Fibroblast of lung (primary cell): ENCODE data around the gene NTS. TPM values are rescaled to one million over a fixed set of nuclear protein-coding genes. Genes with fewer than 3 reads are reported as not detected.

Experiments used
- DNase-seq, 2 donors: peaks; one replicate each; pipeline versions ENCODE4 v3.0.0 to v3.0.0-alpha.2; 2010; ENCODE audit warnings: low read depth in 2 of 2
- H2AFZ ChIP-seq: 2 replicates; pipeline ENCODE4 v1.5.1; 2012; ENCODE audit warnings: low read length, control low read depth, inconsistent platforms
- H3K27ac ChIP-seq: 2 replicates; pipeline ENCODE4 v1.5.1; 2011; ENCODE audit warnings: low read length, control low read depth; ENCODE audit not compliant: insufficient read depth
- H3K27me3 ChIP-seq: 2 replicates; pipeline ENCODE4 v1.5.1; 2011; ENCODE audit warnings: mild to moderate bottlenecking, low read length; ENCODE audit not compliant: control insufficient read depth, insufficient read depth
- H3K36me3 ChIP-seq: 2 replicates; pipeline ENCODE4 v1.5.1; 2011; ENCODE audit warnings: low read length; ENCODE audit not compliant: control insufficient read depth, insufficient read depth
- H3K4me1 ChIP-seq: 2 replicates; pipeline ENCODE4 v1.5.1; 2011; ENCODE audit warnings: low read length; ENCODE audit not compliant: control insufficient read depth, insufficient read depth; ENCODE audit errors: extremely low read depth
- H3K4me2 ChIP-seq: 2 replicates; pipeline ENCODE4 v1.5.1; 2011; ENCODE audit warnings: low read length, control low read depth; ENCODE audit not compliant: insufficient read depth; ENCODE audit errors: extremely low read depth
- H3K4me3 ChIP-seq, 4 experiments: fragments of 200-600 bp in 1 of 4; sonication (generic) in 1 of 4; replicated peaks in 1 of 4; 2 replicates each; pipeline ENCODE4 v1.5.1; 2011 to 2016; ENCODE audit warnings: low read length in 4 of 4, low read depth in 3 of 4, mild to moderate bottlenecking in 3 of 4, control low read depth in 2 of 4, inconsistent platforms in 1 of 4, mixed read lengths in 1 of 4; ENCODE audit not compliant: insufficient read depth in 1 of 4; ENCODE audit errors: control extremely low read depth in 1 of 4
- H3K79me2 ChIP-seq: 2 replicates; pipeline ENCODE4 v1.5.1; 2012; ENCODE audit warnings: mild to moderate bottlenecking, low read length, inconsistent platforms; ENCODE audit not compliant: control insufficient read depth, insufficient read depth
- H3K9ac ChIP-seq: 2 replicates; pipeline ENCODE4 v1.5.1; 2011; ENCODE audit warnings: mild to moderate bottlenecking, low read length, control low read depth; ENCODE audit not compliant: insufficient read depth
- H3K9me3 ChIP-seq: 2 replicates; pipeline ENCODE4 v1.5.1; 2012; ENCODE audit warnings: low read depth, low read length; ENCODE audit not compliant: control insufficient read depth, insufficient read depth
- H4K20me1 ChIP-seq: 2 replicates; pipeline ENCODE4 v1.5.1; 2011; ENCODE audit warnings: low read length; ENCODE audit not compliant: control insufficient read depth, insufficient read depth; ENCODE audit errors: extremely low read depth
- CTCF ChIP-seq, 2 donors: IDR thresholded peaks in 1 of 2; conservative IDR thresholded peaks in 1 of 2; 1 replicate in 1 of 2; 2 replicates in 1 of 2; pipeline ENCODE4 v1.5.1; 2011 to 2012; ENCODE audit warnings: low read length in 2 of 2, control low read depth in 1 of 2, inconsistent platforms in 1 of 2, low read depth in 1 of 2, mild to moderate bottlenecking in 1 of 2
- EZH2 ChIP-seq: IDR thresholded peaks from 2 replicates; pipeline ENCODE4 v1.5.1; 2012; ENCODE audit warnings: low read length, control low read depth, mild to moderate bottlenecking; ENCODE audit errors: missing control alignments
- polyA plus RNA-seq, 2 donors: library from polyadenylated mRNA; depleted of rRNA in 1 of 2; stranded (reverse) in 1 of 2; unstranded in 1 of 2; fragments of >200 nt; gene quantifications; 2 replicates each; pipeline ENCODE4 v1.2.1, GENCODE V29; 2011 to 2012; ENCODE audit warnings: missing spikeins in 1 of 2
- total RNA-seq: library from RNA; depleted of rRNA; stranded (reverse); fragments of >200 nt; gene quantifications from 2 replicates; pipeline ENCODE4 v1.2.1, GENCODE V29; 2014

NTS gene
- total and polyA plus RNA-seq, 2 donors (not counting 1 experiment from before 2014, with no cell fraction given): not detected

GRCh38 chr12:85872497-85873091 lies 1.5 kb upstream of the NTS start:
- Histone ChIP-seq H4K20me1 (no peaks in the 10 kb centered on the region), H3K4me2 (no peak overlapping the region), H3K27me3 (no peaks in the 10 kb centered on the region), H3K4me3 (no peak overlapping the region), H3K36me3 (no peaks in the 10 kb centered on the region), H3K4me1 (no peaks in the 10 kb centered on the region), H3K9me3 (no peaks in the 10 kb centered on the region), H3K9ac (no peak overlapping the region), H2AFZ (no peak overlapping the region), H3K27ac (no peak overlapping the region), H3K79me2 (no peaks in the 10 kb centered on the region)
- DNase-seq: peak; percentile 52 to 69
- peak; percentile 66 to 84 for TF ChIP-seq CTCF (conservative IDR thresholded peaks at IDR 0.05 in 1 of 2, IDR thresholded peaks at IDR 0.05 in 1 of 2; ENCODE audit: low read depth in 1 of 2, low read length in 2 of 2)
- no peak for TF ChIP-seq EZH2

GRCh38 chr12:85877459-85877858 lies 3.4 kb downstream of the NTS start:
- no peaks in the 10 kb centered on the region for H3K27me3 ChIP-seq
- H3K36me3 ChIP-seq: no peaks in the 10 kb centered on the region
- H4K20me1 ChIP-seq: no peaks in the 10 kb centered on the region
- DNase-seq: no peak
- H2AFZ ChIP-seq: no peak overlapping the region
- TF ChIP-seq CTCF (conservative IDR thresholded peaks at IDR 0.05 in 1 of 2, IDR thresholded peaks at IDR 0.05 in 1 of 2; ENCODE audit: low read depth in 1 of 2, low read length in 2 of 2): no peak
- TF ChIP-seq EZH2: no peak
- no peak overlapping the region for H3K4me2 ChIP-seq
- H3K9ac ChIP-seq: no peak overlapping the region
- no peaks in the 10 kb centered on the region for H3K79me2 ChIP-seq
- no peak overlapping the region for H3K4me3 ChIP-seq
- H3K27ac ChIP-seq: no peak overlapping the region
- no peaks in the 10 kb centered on the region for H3K9me3 ChIP-seq
- H3K4me1 ChIP-seq: no peaks in the 10 kb centered on the region

- Histone ChIP-seq H3K36me3 (no peaks in the 10 kb centered on the region), H3K4me3 (no peak overlapping the region), H3K27ac (no peak overlapping the region), H3K4me1 (no peaks in the 10 kb centered on the region), H3K9ac (no peak overlapping the region), H4K20me1 (no peaks in the 10 kb centered on the region), H3K4me2 (no peak overlapping the region), H2AFZ (no peak overlapping the region), H3K27me3 (no peaks in the 10 kb centered on the region), H3K79me2 (no peaks in the 10 kb centered on the region), H3K9me3 (no peaks in the 10 kb centered on the region)
- no peak for DNase-seq
- TF ChIP-seq EZH2 (no peak), CTCF (conservative IDR thresholded peaks at IDR 0.05 in 1 of 2, IDR thresholded peaks at IDR 0.05 in 1 of 2; ENCODE audit: low read depth in 1 of 2, low read length in 2 of 2) (no peak)
Observed at GRCh38 chr12:85883763-85884162, 9.7 kb downstream of the NTS start.
